Measurements from ENCODE around the gene S100A5. TPM values are rescaled to one million over a fixed set of nuclear protein-coding genes. Genes with fewer than 3 reads are reported as not detected.

The S100A5 gene
- total RNA-seq, 1 donor from 2014 or later = 0.47 TPM

GRCh38 chr1:153509729-153510354, 30.9 kb downstream of the S100A5 start:
- H3K27ac Mint-ChIP-seq (ENCODE audit: unreplicated experiment) = no peak overlapping the region
- peak; percentile 81 for TF ChIP-seq CTCF (IDR thresholded peaks at IDR 0.05)
- no peak overlapping the region for H3K4me3 Mint-ChIP-seq (ENCODE audit: unreplicated experiment)
- H3K4me1 Mint-ChIP-seq (ENCODE audit: low read depth) = peaks cover 50% of the 10 kb centered on the region
- H3K9me3 Mint-ChIP-seq (ENCODE audit: low read depth) = no peaks in the 10 kb centered on the region
- H3K36me3 Mint-ChIP-seq (ENCODE audit: low read depth) = no peaks in the 10 kb centered on the region
- DNase-seq (ENCODE audit: low spot score) = no peak
- H3K27me3 Mint-ChIP-seq (ENCODE audit: low read depth) = no peaks in the 10 kb centered on the region

GRCh38 chr1:153509036-153509435, 31.7 kb downstream of the S100A5 start:
- Mint-ChIP-seq H3K27ac (ENCODE audit: unreplicated experiment) (no peak overlapping the region), H3K36me3 (ENCODE audit: low read depth) (no peaks in the 10 kb centered on the region), H3K27me3 (ENCODE audit: low read depth) (no peaks in the 10 kb centered on the region), H3K4me1 (ENCODE audit: low read depth) (peaks cover 50% of the 10 kb centered on the region), H3K9me3 (ENCODE audit: low read depth) (no peaks in the 10 kb centered on the region), H3K4me3 (ENCODE audit: unreplicated experiment) (no peak overlapping the region)
- no peak for DNase-seq (ENCODE audit: low spot score)
- no peak for TF ChIP-seq CTCF (IDR thresholded peaks at IDR 0.05)

- Mint-ChIP-seq H3K4me3 (ENCODE audit: unreplicated experiment) (no peak overlapping the region), H3K9me3 (ENCODE audit: low read depth) (no peaks in the 10 kb centered on the region), H3K4me1 (ENCODE audit: low read depth) (peaks cover 50% of the 10 kb centered on the region), H3K36me3 (ENCODE audit: low read depth) (no peaks in the 10 kb centered on the region), H3K27ac (ENCODE audit: unreplicated experiment) (no peak overlapping the region), H3K27me3 (ENCODE audit: low read depth) (no peaks in the 10 kb centered on the region)
- TF ChIP-seq CTCF (IDR thresholded peaks at IDR 0.05) = no peak
- no peak for DNase-seq (ENCODE audit: low spot score)
Observed at GRCh38 chr1:153507926-153508583, 32.7 kb downstream of the S100A5 start.

- no peak for TF ChIP-seq CTCF (IDR thresholded peaks at IDR 0.05)
- Mint-ChIP-seq H3K36me3 (ENCODE audit: low read depth) (no peaks in the 10 kb centered on the region), H3K4me3 (ENCODE audit: unreplicated experiment) (no peak overlapping the region), H3K9me3 (ENCODE audit: low read depth) (no peaks in the 10 kb centered on the region), H3K27me3 (ENCODE audit: low read depth) (no peaks in the 10 kb centered on the region), H3K27ac (ENCODE audit: unreplicated experiment) (peak overlapping the region; percentile 84), H3K4me1 (ENCODE audit: low read depth) (peaks cover 43% of the 10 kb centered on the region)
- DNase-seq (ENCODE audit: low spot score) = no peak
Observed at GRCh38 chr1:153506831-153507413, 33.8 kb downstream of the S100A5 start.

- Mint-ChIP-seq H3K27ac (ENCODE audit: unreplicated experiment) (peak overlapping the region; percentile 84), H3K27me3 (ENCODE audit: low read depth) (no peaks in the 10 kb centered on the region), H3K4me3 (ENCODE audit: unreplicated experiment) (no peak overlapping the region), H3K36me3 (ENCODE audit: low read depth) (no peaks in the 10 kb centered on the region), H3K9me3 (ENCODE audit: low read depth) (no peaks in the 10 kb centered on the region), H3K4me1 (ENCODE audit: low read depth) (peaks cover 39% of the 10 kb centered on the region)
- TF ChIP-seq CTCF (IDR thresholded peaks at IDR 0.05) = no peak
- no peak for DNase-seq (ENCODE audit: low spot score)
Observed at GRCh38 chr1:153506386-153506785, 34.3 kb downstream of the S100A5 start.

Measured in chondrocyte (in vitro differentiated cells).